DOHH2 (cell line): Measurements from ENCODE around the gene OPN4.

Experiments used
- CTCF ChIP-seq: fragments of 200-600 bp; sonication (generic); IDR thresholded peaks from one replicate; pipeline ENCODE4 v1.5.1; 2014; ENCODE audit warnings: antibody characterized with exemption, mild to moderate bottlenecking, low read depth, low read length; ENCODE audit not compliant: poor library complexity, severe bottlenecking
- EZH2phosphoT487 ChIP-seq: fragments of 200-600 bp; sonication (generic); IDR thresholded peaks from 2 replicates; pipeline ENCODE4 v1.6.1; 2017; ENCODE audit warnings: borderline replicate concordance, mild to moderate bottlenecking, antibody characterized with exemption, low read length, moderate library complexity, mixed read lengths

GRCh38 chr10:86665868-86666267, 11.5 kb downstream of the OPN4 start:
- TF ChIP-seq EZH2phosphoT487 (no peak), CTCF (no peak)
